Mesothelial cell of epicardium (in vitro differentiated cells): ENCODE results near the gene NUP62. TPM values are rescaled to one million over a fixed set of nuclear protein-coding genes. Genes with fewer than 3 reads are reported as not detected.
A peak's percentile ranks its signal among the peaks of the same experiment; 100 is the strongest.

Experiments
- DNase-seq, 2 experiments: peaks; one replicate each; pipeline ENCODE4 v3.0.0; 2021; ENCODE audit warnings: low spot score in 2 of 2; ENCODE audit not compliant: unreplicated experiment in 2 of 2
- H3K27ac Mint-ChIP-seq: 2 replicates; pipeline ENCODE4 v1.8.0; 2021; ENCODE audit warnings: mixed read lengths
- H3K27me3 Mint-ChIP-seq: 2 replicates; pipeline ENCODE4 v1.8.0; 2021; ENCODE audit warnings: low read depth, mixed read lengths
- H3K36me3 Mint-ChIP-seq: 2 replicates; pipeline ENCODE4 v1.8.0; 2021; ENCODE audit warnings: mixed read lengths
- H3K4me1 Mint-ChIP-seq: 2 replicates; pipeline ENCODE4 v1.8.0; 2021; ENCODE audit warnings: mixed read lengths
- H3K4me3 Mint-ChIP-seq: 2 replicates; pipeline ENCODE4 v1.8.0; 2021; ENCODE audit warnings: mild to moderate bottlenecking, moderate library complexity, mixed read lengths
- H3K9me3 Mint-ChIP-seq: 2 replicates; pipeline ENCODE4 v1.8.0; 2021; ENCODE audit warnings: mixed read lengths
- CTCF ChIP-seq: fragments of 200-600 bp; sonication (generic); IDR thresholded peaks from one replicate; pipeline ENCODE4 v1.5.0; 2021; ENCODE audit warnings: antibody characterized with exemption; ENCODE audit not compliant: unreplicated experiment
- total RNA-seq: library from RNA; stranded (reverse); gene quantifications from 3 replicates; pipeline ENCODE4 v1.2.1, GENCODE V29; 2021

The NUP62 gene
- total RNA-seq, 1 donor from 2014 or later, result 67.6 TPM

- peaks cover 8% of the 10 kb centered on the region for H3K36me3 Mint-ChIP-seq
These were observed 60.3 kb downstream of the NUP62 start for GRCh38 chr19:49869009-49869483.

GRCh38 chr19:49866933-49867782 is 62.1 kb downstream of the NUP62 start, which contains the start of gene PNKP:
Gene PNKP (minus strand): TSS chr19:49867576. CDS start chr19:49867204, 372 bp downstream.
- Mint-ChIP-seq H3K27me3 (no peaks in the 10 kb centered on the region), H3K27ac (peak within 1 kb of the TSS; percentile 80), H3K4me3 (no peak within 1 kb of the TSS), H3K36me3 (peaks cover 13% of the 10 kb centered on the region), H3K9me3 (no peaks in the 10 kb centered on the region), H3K4me1 (peaks cover 40% of the 10 kb centered on the region)
- no peak for TF ChIP-seq CTCF
- DNase-seq, result peak; percentile 73 to 87

More at GRCh38 chr19:49869009-49869483, 60.3 kb downstream of the NUP62 start:
- Mint-ChIP-seq H3K27me3 (no peaks in the 10 kb centered on the region), H3K9me3 (no peaks in the 10 kb centered on the region), H3K27ac (no peak overlapping the region), H3K4me3 (no peak overlapping the region), H3K4me1 (peaks cover 39% of the 10 kb centered on the region)
- no peak for DNase-seq
- no peak for TF ChIP-seq CTCF

- no peak for DNase-seq
- no peak for TF ChIP-seq CTCF
- no peaks in the 10 kb centered on the region for H3K9me3 Mint-ChIP-seq
- H3K4me3 Mint-ChIP-seq, result no peak overlapping the region
- H3K27me3 Mint-ChIP-seq, result no peaks in the 10 kb centered on the region
- H3K36me3 Mint-ChIP-seq, result peaks cover 12% of the 10 kb centered on the region
- peaks cover 33% of the 10 kb centered on the region for H3K4me1 Mint-ChIP-seq
- H3K27ac Mint-ChIP-seq, result peak overlapping the region; percentile 80
These were observed 64.4 kb downstream of the NUP62 start for GRCh38 chr19:49864890-49865289.

GRCh38 chr19:49863935-49864320 is 65.4 kb downstream of the NUP62 start:
- no peaks in the 10 kb centered on the region for H3K9me3 Mint-ChIP-seq
- H3K36me3 Mint-ChIP-seq, result peaks cover 12% of the 10 kb centered on the region
- DNase-seq, result no peak
- TF ChIP-seq CTCF, result no peak
- H3K27me3 Mint-ChIP-seq, result no peaks in the 10 kb centered on the region
- peaks cover 33% of the 10 kb centered on the region for H3K4me1 Mint-ChIP-seq
- H3K27ac Mint-ChIP-seq, result no peak overlapping the region
- H3K4me3 Mint-ChIP-seq, result no peak overlapping the region

GRCh38 chr19:49863254-49863934 is 65.9 kb downstream of the NUP62 start:
- Mint-ChIP-seq H3K27me3 (no peaks in the 10 kb centered on the region), H3K36me3 (peaks cover 12% of the 10 kb centered on the region), H3K4me1 (peaks cover 30% of the 10 kb centered on the region), H3K9me3 (no peaks in the 10 kb centered on the region), H3K27ac (peak overlapping the region; percentile 1), H3K4me3 (no peak overlapping the region)
- TF ChIP-seq CTCF, result no peak
- no peak for DNase-seq
